NCI-H82 (cell line): ENCODE results near the gene CACNA1H.
"Not testable (repeated sequence)": the region's sequence is repeated elsewhere in the genome, so short reads cannot be mapped to it uniquely, and the experiment has no call there.

Experiments
- DNase-seq: peaks from one replicate; lab custom pipeline; 2025; lab: John Stamatoyannopoulos, UW

CACNA1H gene

DNA sequence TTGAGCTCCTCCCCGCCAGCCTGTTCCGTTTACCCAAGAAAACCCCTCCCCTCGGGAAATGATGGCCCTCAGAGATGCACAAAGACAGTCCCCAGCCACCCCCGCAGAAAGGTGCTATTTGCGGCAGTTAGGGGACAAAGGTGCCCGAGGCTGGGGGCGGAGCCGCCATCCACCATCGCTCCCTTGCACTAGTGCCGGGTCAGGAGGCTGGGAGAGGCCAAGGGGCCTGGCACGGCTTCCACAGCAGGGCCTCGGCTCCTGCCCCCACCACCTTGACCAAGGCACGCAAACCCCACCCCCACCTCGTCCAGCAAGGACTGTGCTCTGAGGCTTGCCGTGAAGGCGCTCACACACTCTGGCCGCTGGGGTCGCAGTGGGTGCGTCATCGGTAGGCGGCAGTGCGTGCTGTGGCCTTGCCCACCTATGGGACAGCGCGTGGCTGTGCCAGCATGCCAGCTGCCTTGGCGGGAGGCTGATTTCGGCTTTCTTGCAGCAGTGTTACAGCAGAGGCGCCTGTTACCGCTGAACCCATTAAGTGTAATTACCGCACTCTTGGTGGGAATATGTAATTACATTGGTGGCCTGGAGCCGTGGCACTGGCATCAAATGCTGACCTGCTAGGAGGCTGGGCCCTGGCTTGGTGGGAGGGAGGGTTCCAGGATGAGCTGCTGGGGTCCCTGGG, 40.4 kb downstream of the CACNA1H start:
- peak; percentile 57 for DNase-seq

DNA sequence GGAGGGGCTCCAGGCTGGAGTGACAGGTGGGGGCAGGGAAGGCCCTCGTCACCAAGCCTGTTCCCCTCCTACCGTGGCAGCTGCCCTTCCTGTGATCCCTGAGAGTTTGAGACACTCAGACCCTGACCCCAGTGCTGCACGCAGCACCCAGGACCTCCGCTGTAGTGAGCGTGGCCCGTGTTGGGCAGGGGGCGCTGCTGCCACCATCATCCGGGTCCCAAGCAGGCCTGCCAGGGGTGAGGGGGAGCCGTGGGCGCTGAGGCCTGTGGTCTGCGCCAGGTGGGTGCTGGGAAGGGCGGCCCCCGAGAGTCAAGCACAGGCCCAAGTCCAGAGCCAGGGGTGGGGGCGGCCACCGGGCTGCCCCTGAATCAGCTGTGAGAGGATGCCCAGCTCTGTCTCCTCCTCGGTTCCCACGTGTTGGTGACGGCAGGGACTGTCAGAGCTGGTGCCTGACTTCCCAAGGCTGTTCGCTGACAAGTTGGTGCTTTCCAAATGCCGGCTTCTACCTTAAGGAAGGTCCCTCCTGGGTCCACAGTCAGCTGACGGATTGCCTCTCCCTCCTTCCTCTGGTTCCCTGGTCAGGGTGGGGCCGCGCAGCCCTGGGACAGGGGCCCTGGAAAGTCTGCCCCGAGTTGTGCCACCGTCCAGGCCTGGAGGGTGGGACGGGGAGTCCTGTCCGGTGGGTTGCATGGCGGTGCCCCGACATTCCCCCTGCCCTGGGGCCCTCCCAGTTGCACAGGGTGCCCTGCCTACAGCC, 41.1 kb downstream of the CACNA1H start:
- DNase-seq = no peak

GRCh38 chr16:1194665-1195392, 41.9 kb downstream of the CACNA1H start:
- DNase-seq = peak; percentile 41

DNA sequence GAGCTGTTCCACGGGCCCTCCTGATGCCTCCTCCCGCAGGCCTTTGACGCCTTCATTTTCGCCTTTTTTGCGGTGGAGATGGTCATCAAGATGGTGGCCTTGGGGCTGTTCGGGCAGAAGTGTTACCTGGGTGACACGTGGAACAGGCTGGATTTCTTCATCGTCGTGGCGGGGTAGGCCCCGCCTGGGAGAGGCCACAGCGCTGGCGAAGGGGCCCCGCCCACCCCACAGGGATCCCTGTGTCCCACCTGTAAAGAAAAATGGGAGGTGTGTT, 42.4 kb downstream of the CACNA1H start:
- DNase-seq = no peak

GRCh38 chr16:1196494-1196893, 43.6 kb downstream of the CACNA1H start:
- no peak for DNase-seq

GRCh38 chr16:1197237-1197866, 44.4 kb downstream of the CACNA1H start:
- DNase-seq = no peak

GRCh38 chr16:1198194-1198593, 45.3 kb downstream of the CACNA1H start:
- no peak for DNase-seq

DNA sequence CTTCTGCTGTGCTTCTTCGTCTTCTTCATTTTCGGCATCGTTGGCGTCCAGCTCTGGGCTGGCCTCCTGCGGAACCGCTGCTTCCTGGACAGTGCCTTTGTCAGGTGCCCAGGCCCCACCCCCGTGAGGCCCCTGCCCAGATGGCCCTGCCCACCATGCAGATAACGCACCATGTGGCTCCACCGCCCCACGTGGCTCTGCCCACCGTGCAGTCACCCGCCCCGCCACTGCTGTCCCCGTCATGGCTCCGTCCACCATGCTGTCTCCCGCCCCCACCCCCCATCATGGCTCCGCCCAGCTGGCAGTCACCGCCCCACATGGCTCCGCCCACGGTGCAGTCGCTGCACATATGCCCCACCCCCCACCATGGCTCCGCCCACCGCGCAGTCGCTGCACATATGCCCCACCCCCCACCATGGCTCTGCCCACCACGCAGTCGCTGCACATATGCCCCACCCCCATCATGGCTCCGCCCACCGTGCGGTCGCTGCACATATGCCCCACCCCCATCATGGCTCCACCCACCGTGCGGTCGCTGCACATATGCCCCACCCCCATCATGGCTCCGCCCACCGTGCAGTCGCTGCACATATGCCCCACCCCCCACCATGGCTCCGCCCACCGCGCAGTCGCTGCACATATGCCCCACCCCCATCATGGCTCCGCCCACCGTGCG, 45.9 kb downstream of the CACNA1H start:
- not testable (repeated sequence) for DNase-seq

DNA sequence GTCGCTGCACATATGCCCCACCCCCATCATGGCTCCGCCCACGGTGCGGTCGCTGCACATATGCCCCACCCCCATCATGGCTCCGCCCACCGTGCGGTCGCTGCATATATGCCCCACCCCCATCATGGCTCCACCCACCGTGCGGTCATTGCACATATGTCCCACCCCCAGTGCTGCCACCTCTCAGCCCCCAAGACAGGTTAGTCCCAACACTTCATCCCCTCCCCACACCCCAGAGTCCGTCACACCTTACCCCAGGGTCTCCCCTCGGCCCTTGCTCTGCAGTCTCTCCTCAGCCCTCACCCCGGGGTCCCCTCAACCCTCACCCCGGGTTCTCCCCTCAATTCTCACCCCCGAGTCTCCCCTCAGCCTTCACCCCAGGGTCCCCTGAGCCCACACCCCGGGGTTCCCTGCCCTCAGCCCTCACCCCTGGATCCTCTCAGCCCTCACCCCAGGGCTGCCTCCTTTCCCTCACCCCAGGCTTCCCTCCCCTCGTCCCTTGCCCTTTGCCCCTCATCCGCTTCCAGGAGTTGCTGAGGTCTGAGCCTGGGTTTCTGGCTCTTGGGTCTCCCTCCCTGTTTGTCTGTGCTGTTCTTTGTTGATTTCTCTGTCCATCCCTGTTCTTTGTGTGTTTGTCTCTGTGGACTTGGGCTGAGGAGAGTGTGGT, 46.6 kb downstream of the CACNA1H start:
- DNase-seq = no peak

DNA sequence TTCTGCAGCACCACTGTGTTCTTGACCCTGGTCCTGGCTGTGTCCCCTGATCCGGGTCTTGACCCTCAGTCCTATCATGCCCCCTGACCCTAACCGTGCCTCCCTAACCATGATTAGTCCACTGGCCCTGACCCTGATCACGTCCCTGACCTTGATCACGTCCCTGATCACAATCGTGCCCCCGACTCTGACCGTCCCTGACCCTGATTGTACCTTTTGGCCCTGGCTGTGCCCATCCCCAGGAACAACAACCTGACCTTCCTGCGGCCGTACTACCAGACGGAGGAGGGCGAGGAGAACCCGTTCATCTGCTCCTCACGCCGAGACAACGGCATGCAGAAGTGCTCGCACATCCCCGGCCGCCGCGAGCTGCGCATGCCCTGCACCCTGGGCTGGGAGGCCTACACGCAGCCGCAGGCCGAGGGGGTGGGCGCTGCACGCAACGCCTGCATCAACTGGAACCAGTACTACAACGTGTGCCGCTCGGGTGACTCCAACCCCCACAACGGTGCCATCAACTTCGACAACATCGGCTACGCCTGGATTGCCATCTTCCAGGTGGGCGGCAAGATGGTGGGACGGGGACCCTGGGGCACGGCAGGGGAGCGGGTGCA, 47.2 kb downstream of the CACNA1H start:
- DNase-seq = no peak

DNA sequence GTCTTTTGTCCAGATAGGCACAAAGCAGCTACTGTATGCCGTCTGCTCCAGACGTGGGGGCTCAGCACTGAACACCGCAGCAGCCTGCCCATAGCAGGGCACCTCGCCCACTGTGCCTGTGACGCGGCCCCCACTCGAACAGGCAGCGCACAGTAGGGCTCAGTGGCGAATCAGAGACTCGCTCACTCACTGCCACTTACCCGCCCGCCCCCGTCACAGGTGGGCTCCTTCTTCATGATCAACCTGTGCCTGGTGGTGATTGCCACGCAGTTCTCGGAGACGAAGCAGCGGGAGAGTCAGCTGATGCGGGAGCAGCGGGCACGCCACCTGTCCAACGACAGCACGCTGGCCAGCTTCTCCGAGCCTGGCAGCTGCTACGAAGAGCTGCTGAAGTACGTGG, 48.5 kb downstream of the CACNA1H start:
- no peak for DNase-seq

DNA sequence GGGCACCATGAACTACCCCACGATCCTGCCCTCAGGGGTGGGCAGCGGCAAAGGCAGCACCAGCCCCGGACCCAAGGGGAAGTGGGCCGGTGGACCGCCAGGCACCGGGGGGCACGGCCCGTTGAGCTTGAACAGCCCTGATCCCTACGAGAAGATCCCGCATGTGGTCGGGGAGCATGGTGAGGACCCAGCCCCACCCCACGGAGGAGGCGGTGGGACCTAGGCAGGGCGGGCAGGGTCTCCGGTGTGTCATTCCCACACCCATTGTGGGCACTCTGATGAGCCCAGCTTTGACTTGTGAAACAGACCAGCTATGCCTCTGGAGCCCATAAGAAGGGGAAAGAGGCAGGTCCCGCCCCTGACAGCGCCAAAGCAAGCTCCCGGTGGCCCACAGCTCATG, 49.4 kb downstream of the CACNA1H start:
- DNase-seq = no peak

GRCh38 chr16:1204933-1205332, 52.0 kb downstream of the CACNA1H start:
- DNase-seq = no peak

- DNase-seq = no peak
These were observed 53.4 kb downstream of the CACNA1H start for GRCh38 chr16:1206326-1206725.

DNA sequence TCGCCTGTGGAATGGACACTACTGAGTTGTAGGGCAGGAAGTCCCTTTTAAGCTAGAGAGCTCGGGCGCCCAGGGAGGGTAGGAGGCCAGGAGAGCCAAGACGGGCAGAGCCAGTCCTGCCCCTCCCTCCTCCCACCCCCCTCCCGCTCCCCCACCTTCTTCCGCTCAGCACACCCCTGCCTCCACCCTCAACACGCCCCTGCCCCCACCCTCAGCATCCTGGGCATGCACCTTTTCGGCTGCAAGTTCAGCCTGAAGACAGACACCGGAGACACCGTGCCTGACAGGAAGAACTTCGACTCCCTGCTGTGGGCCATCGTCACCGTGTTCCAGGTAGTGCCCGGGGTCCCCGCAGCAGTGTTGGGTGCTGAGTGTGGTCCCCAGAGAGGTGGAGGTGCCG, 53.9 kb downstream of the CACNA1H start:
- DNase-seq = no peak

GRCh38 chr16:1208239-1208830, 55.4 kb downstream of the CACNA1H start:
- no peak for DNase-seq

GRCh38 chr16:1209081-1209480, 56.2 kb downstream of the CACNA1H start:
- DNase-seq = no peak

DNA sequence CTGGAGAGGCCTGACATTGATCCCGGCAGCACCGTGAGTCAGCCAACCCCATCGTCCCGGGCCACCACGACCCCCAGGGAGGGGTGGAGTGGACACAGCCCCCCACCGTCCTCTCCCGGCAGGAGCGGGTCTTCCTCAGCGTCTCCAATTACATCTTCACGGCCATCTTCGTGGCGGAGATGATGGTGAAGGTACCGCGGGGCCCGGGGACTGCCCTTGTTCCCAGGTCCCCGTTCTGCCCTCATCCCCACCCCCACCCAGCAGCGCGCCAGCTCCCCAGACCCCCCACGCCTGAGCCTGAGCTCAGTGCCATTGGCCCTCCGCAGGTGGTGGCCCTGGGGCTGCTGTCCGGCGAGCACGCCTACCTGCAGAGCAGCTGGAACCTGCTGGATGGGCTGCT, 57.6 kb downstream of the CACNA1H start:
- no peak for DNase-seq

- DNase-seq = no peak
These were observed 58.8 kb downstream of the CACNA1H start for GRCh38 chr16:1211451-1212268.

DNA sequence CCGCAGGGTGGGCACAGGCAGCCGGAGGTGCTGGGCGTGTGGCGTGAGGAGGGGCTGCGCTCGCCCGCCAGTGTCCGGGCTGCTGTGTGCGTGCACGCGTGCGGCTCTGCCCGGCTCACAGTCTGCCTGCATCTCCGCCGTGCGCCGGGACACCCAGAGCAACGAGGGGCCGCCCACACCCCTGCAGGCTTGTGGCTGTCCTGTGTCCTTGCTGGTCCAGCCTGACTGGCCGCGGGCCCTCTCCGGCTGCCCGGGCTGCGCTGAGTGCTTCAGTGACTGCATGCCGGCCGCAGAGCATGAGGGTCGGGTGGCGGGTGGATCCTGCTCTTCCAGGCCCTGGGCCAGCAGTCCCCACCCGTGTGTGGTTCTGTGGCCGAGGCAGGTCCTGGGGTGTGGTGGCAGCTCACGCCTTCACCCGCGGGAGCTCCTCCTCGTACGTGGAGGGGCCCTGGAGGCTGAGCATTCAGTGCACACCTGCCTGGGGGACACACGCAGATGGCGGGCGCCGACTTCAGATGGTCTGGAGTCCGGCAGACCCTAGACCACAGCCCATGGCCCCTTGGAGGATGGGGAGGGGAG, 59.8 kb downstream of the CACNA1H start:
- no peak for DNase-seq
